ENCODE data around the gene ARHGAP30.
"Not testable (repeated sequence)": the region's sequence is repeated elsewhere in the genome, so short reads cannot be mapped to it uniquely, and the experiment has no call there.

The ARHGAP30 gene

DNA sequence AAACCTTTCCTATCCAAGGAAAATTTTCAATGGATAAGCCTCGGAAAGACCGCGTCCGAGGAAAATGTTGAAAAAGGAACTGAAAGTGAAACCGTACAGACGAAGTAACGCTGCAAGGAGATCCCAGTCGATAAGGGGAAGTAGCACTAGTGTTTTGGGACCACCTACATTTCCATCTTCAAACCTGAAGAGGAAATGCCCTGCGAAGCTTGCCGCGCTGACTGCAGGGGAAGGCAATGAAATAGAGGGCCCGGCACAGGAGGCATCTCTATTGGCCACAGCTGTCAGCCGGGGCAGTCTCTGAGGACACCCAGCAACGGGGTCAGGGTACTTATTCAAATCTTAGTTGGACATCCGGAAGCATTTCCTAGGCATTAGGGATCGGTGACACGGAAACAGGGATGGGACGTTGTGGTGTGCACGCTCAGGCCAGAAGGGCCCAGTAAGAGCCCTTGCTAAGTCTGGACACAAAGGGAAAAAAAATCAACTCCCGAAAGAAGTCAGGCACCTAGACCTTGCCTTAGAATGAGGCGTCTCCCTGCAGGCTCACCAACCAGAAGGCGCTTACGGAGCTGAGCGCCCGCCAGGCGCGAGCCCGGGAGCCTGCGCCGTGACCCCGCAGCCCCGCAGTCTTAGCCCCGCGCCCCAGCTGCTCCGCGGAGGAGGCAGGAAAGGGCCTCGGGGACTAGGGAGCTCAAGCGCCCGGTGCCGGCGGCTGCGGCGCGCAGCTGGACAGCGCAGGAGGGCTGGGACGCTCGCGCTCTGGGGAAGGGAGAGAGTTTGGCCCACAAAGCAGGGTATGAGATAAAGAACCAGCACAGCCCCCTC is 24.6 kb downstream of the ARHGAP30 start:
- Mint-ChIP-seq H3K4me1 (peaks cover 61% of the 10 kb centered on the region), H3K27ac (peak overlapping the region; percentile 100), H3K9me3 (no peaks in the 10 kb centered on the region), H3K4me3 (peak overlapping the region; percentile 95 to 96), H3K27me3 (no peaks in the 10 kb centered on the region)
- peak; percentile 69 for ATAC-seq
- peak; percentile 68 to 75 for DNase-seq

DNA sequence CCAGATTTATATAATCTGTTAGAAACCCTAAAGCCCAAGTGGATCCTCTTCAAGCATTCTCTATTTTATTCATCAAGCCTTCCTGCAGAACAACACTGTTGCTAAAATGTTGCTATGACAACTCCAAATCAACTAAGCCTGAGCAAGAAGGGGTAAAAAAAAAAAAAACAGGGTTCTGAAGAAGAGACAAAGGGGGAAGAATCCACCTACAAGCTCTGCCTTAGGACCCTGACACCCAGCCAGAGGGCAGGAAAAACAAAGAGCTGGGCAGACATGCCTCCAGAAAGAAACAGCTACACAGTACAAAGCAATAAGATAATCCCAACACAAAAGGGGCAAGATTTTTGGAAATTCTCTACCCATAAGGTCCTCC is 25.2 kb downstream of the ARHGAP30 start:
- Mint-ChIP-seq H3K27ac (peak overlapping the region; percentile 100), H3K27me3 (no peaks in the 10 kb centered on the region), H3K4me3 (peak overlapping the region; percentile 95 to 96), H3K4me1 (peaks cover 67% of the 10 kb centered on the region), H3K9me3 (no peaks in the 10 kb centered on the region)
- ATAC-seq (no peak), DNase-seq (no peak)

DNA sequence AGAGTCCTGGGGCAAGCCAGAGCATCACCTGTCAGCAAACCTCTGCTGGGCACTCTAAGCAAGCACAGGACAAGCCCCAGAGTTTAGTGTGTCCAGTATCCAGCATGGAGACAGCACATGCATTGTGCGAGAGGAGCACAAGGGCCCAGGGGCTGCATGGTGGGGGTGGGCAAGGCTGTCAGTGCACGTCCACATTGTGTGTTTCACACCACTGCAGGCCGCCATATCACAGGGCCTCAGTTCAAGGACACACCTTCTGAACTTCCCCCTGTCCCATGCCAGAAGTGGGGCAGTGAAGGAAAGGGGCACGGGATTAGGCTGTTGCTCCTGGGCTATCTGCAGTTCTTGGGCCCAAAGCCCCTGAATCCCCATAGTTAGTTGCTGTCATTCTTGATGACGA is 30.1 kb downstream of the ARHGAP30 start:
- H3K9me3 Mint-ChIP-seq = no peaks in the 10 kb centered on the region
- ATAC-seq (no peak), DNase-seq (no peak)
- peak overlapping the region in 1 of 2 donors; percentile 88 for H3K27ac Mint-ChIP-seq
- no peaks in the 10 kb centered on the region for H3K27me3 Mint-ChIP-seq
- H3K4me3 Mint-ChIP-seq = peak overlapping the region; percentile 92 to 99
- H3K4me1 Mint-ChIP-seq = peaks cover 80% of the 10 kb centered on the region

DNA sequence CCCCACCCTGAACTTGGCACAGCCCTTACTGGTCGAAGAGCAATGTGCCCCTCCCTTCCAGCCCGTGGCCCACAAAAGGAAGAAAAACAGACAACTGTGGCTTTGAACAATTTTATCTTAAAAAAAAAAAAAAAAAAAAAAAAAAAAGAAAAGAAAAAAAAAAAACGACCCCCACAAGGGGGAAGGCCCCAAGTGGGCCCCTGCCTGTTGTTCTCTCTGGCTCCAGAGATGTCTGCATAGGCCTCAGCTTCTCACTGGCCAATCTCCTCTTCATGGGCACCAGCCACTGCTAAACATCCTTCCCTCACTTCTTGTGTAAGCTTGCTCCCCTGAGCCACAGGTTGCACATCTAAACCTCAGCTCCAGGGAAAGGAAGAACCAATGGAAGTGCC is 30.5 kb downstream of the ARHGAP30 start:
- Mint-ChIP-seq H3K27ac (peak overlapping the region; percentile 95 to 99), H3K4me3 (peak overlapping the region; percentile 92 to 99), H3K9me3 (no peaks in the 10 kb centered on the region), H3K27me3 (no peaks in the 10 kb centered on the region), H3K4me1 (peaks cover 80% of the 10 kb centered on the region)
- DNase-seq (no peak), ATAC-seq (no peak)

DNA sequence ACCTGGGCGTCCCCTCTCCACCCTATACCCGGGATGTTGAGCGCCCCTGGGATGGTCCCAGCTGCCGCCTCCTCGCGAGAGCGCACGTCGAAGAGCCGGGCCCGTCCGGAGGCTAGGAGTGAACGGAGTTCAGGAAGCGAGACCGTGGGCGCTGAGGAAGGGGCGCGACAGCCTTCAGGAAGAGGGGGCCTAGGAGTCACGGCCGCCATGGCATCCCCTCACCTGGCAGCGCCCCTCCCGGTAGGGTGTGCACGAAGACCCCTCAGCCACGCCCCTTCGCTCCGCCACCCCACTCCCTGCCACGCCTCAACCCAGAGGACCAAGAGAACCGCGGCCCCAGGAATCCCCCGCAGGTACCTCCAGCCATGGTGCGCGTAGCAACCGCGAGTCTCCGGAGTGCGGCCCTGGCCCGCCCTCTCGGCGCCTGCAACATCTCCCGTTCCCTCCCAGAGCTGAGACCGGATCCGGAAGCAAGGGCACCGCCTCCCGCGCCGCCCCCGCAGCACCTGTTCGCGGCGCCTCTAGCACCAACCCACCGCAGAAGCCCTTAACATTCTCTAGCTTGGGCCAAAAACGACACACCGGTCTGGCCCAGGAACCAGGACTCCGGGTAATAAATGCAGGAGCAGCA is 31.1 kb downstream of the ARHGAP30 start, which contains the start of gene TSTD1:
TSS of gene TSTD1 (minus strand) at position 442 of the 631 bp plus-strand sequence. CDS start at position 367, 75 bp downstream.
- Mint-ChIP-seq H3K9me3 (no peaks in the 10 kb centered on the region), H3K4me1 (peaks cover 83% of the 10 kb centered on the region), H3K4me3 (peak within 1 kb of the TSS; percentile 92 to 99), H3K27me3 (no peaks in the 10 kb centered on the region), H3K27ac (peak within 1 kb of the TSS; percentile 95 to 99)
- DNase-seq = peak; percentile 86 to 90
- ATAC-seq = peak; percentile 93

DNA sequence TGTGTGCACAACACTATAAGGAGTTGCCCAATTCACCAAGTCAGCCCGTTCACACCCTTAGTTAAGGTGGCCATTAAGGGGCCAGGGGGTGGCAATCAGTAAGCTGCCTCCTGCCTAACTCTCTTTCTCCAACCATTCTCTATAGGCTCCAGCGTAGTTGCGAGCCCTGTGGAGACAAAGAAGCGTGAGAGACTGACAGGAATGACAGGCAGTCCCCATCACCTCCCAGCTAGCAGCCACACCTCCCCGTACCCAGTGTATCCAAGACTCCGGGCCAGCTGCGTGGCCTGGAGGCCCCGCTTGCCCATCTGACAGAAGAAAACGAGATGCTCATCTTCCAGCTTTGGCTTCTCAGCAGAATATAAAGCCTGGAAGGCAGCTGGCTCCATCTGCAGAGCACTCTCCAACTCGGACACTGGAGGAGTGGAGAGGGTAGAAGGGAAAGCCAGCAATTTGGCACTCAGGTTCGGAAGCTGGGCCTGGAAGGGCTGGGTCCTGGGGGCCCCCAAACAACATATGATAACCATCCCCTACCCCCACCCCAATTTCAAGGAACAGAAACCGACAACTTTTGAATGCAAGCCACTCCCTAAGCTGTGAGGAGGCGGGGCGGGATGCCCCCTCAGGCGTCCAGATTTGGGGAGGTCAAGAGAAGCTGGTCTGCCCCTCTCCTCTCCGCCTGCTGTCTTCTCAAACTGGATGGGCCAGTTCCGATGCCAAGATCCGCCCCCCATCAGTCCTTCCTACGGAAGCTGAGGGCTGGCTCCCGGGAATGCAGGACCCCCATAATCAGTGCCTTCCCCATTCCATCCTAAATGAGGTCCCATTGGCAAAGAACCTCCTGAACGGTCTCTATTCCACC is 31.8 kb downstream of the ARHGAP30 start:
- Mint-ChIP-seq H3K4me1 (peaks cover 84% of the 10 kb centered on the region), H3K9me3 (no peaks in the 10 kb centered on the region), H3K4me3 (peak overlapping the region; percentile 92 to 99), H3K27me3 (no peaks in the 10 kb centered on the region), H3K27ac (peak overlapping the region in 1 of 2 donors; percentile 99)
- DNase-seq = no peak
- ATAC-seq = no peak

DNA sequence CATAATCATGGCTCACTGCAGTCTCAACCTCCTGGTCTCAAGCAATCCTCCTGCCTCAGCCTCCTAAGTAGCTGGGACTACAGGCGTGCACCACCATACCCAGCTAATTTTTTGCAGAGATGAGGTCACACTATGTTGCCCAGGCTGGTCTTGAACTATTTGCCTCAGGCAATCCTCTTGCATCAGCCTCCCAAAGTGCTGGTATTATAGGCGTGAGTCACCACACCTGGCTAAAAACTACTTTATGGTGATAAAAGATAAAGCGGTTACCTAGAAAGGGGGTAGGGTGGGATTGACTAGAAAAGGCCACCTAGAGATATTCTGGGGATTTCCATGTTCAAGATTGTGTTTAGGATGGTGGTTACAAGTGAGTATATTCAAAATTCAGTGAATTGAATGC is 35.9 kb downstream of the ARHGAP30 start:
- ATAC-seq (peak; percentile 53), DNase-seq (peak; percentile 50)
- no peaks in the 10 kb centered on the region for H3K27me3 Mint-ChIP-seq
- H3K27ac Mint-ChIP-seq = peak overlapping the region; percentile 46 to 91
- peaks cover 61% of the 10 kb centered on the region for H3K4me1 Mint-ChIP-seq
- peak overlapping the region in 1 of 2 donors; percentile 37 for H3K4me3 Mint-ChIP-seq
- no peaks in the 10 kb centered on the region for H3K9me3 Mint-ChIP-seq

DNA sequence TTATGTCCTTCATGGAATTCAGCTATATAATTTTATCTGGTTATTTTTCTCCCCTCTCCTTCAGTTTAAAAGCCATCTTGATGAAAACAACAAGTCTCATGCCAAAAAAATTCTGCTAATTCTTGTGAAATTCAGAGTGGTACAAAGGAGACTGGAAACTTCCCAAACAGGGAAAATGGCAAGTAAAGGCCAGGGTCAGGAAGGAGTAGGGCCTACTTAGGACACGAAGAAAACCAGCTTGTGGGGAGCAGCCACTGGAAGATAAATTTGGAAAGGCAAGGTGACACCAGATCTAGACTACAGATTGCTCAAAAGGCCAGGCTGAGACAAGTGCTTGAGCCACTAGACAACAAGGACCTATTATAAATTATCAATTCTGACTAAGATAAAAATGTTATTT is 37.3 kb downstream of the ARHGAP30 start:
- no peak for DNase-seq
- Mint-ChIP-seq H3K4me1 (peaks cover 50% of the 10 kb centered on the region), H3K27ac (peak overlapping the region; percentile 69 to 83), H3K9me3 (no peaks in the 10 kb centered on the region), H3K4me3 (peak overlapping the region; percentile 29 to 70), H3K27me3 (no peaks in the 10 kb centered on the region)
- no peak for ATAC-seq

DNA sequence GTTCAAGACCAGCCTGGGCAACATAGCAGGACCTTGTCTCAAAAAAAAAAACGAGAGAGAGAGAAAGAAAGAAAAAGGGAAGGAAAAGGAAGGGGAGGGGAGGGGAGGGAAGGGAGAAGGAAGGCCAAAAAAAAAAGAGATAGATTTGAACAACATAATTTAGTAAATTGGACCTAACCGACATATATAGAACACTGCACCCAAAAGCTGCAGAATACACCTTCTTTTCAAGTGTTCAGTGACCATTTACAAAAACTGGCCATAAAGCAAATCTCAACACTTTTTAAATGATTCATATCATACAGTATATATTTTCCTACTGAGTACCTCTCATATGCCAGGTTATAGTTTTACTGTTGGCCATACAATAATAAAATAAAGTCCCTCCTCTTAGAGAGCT is 37.8 kb downstream of the ARHGAP30 start:
- Mint-ChIP-seq H3K27ac (no peak overlapping the region), H3K4me1 (peaks cover 49% of the 10 kb centered on the region)

DNA sequence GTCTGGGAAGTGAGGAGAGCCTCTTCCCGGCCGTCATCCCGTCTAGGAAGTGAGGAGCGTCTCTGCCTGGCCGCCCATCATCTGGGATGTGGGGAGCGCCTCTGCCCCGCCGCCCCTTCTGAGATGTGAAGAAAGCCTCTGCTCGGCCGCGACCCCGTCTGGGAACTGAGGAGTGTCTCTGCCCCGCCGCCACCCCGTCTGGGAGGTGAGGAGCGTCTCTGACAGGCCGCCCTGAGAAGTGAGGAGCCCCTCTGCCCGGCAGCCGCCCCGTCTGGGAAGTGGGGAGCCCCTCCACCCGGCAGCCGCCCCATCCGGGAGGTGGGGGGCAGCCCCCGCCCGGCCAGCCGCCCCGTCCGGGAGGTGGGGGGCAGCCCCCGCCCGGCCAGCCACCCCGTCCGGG is 40.2 kb downstream of the ARHGAP30 start:
- H3K4me1 Mint-ChIP-seq = peaks cover 49% of the 10 kb centered on the region
- H3K9me3 Mint-ChIP-seq, DNase-seq, H3K27ac Mint-ChIP-seq, H3K4me3 Mint-ChIP-seq, H3K27me3 Mint-ChIP-seq, ATAC-seq: not testable (repeated sequence)

More for the DNA sequence above, 37.8 kb downstream of the ARHGAP30 start:
- Mint-ChIP-seq H3K9me3 (peaks cover 0 to 5% of the 10 kb centered on the region in 2 donors), H3K27me3 (no peaks in the 10 kb centered on the region), H3K4me3 (peak overlapping the region in 1 of 2 donors; percentile 56)
- ATAC-seq = no peak
- no peak for DNase-seq

DNA sequence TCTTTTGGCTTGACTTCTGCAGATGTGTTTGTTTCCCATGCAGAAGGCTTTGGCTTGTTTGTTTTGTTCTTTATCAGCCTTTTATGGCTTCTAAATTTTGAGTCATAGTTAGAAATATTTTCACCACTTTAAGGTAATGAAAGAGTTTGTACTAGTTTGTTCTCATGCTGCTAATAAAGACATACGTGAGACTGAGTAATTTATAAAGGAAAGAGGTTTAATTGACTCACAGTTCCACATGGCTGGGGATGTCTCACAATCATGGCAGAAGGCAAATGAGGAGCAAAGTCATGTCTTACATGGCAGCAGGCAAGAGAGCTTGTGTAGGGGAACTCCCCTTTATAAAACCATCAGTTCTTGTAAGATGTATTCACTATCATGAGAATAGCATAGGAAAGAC is 42.7 kb downstream of the ARHGAP30 start:
- H3K27ac Mint-ChIP-seq, H3K27me3 Mint-ChIP-seq, H3K4me3 Mint-ChIP-seq, H3K9me3 Mint-ChIP-seq, DNase-seq: not testable (repeated sequence)
- peaks cover 33% of the 10 kb centered on the region for H3K4me1 Mint-ChIP-seq
- ATAC-seq = peak; percentile 61

DNA sequence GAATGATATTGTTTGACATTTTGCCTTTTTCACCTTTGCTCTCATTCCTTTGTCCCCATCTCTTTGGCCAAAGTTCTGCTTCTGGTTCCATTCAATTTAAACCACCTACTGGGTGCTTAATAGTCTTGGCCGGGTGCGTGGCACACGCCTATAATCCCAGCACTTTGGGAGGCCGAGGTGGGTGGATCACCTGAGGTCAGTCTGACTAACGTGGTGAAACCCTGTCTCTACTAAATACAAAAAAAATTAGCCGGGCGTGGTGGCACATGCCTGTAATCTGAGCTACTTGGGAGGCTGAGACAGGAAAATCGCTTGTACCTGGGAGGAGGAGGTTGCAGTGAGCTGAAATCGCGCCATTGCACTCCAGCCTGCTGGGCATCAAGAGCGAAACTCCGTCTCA is 47.3 kb downstream of the ARHGAP30 start:
- H3K27me3 Mint-ChIP-seq, ATAC-seq, H3K9me3 Mint-ChIP-seq, DNase-seq: not testable (repeated sequence)
- Mint-ChIP-seq H3K27ac (peak overlapping the region in 1 of 2 donors; percentile 8), H3K4me1 (peaks cover 64% of the 10 kb centered on the region), H3K4me3 (peak overlapping the region in 1 of 2 donors; percentile 38)

DNA sequence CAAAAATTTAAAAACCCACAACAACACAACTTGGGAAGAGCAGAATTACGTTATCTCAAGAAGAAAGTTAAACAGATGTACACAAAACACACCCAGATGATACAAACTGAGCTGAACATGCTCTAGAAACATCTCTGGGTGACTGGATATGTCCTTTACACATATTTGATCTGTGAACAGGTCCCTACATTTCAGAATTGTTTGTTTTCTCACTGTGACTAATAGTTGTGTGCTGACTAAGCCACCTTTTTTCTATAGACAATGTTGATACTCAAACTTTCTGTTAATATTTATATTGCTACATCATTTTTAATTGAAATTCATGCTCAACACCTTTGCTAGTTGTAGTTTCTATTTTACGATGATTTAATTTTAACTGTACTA is 47.7 kb downstream of the ARHGAP30 start:
- Mint-ChIP-seq H3K27me3 (no peaks in the 10 kb centered on the region), H3K4me1 (peaks cover 64% of the 10 kb centered on the region)

DNA sequence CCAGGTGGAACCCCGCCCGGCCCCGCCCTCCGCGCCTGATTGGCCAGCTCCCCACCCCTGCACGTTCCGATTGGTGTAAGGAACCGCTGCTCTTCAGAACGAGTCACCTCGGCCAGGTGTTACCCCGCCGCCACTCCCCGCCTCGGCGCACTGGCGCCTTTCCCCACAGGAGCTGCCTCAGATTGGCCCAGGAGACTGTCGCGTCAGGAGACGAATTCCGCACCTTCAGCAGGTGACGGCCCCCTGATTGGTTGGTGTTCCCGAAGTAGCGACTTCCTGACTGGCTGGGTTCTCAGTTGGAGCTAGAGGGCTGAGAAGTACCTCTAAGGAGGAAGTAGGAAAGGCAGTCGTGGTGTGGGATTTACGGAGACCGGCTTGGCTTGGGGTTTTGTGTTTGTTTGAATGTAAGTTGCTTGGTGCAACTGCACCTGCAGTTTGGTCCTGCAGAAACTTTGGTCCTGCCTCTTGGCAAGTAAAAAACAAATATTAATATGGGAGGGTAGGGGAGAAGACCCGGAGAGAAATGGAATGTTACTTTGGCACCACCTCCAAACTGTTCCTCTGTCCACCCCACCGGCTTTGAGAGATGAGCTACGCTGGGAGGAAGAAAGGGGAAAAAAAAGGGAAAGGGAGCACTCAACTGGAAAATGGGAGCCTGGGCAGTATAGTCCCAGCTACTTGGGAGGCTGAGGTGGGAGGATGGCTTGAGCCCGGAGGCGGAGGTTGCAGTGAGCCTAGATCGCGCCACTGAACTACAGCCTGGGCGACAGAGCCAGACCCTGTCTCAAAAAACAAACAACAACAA is 48.3 kb downstream of the ARHGAP30 start:
- Mint-ChIP-seq H3K9me3 (no peaks in the 10 kb centered on the region), H3K27me3 (no peaks in the 10 kb centered on the region), H3K4me1 (peaks cover 64% of the 10 kb centered on the region), H3K27ac (peak overlapping the region; percentile 89 to 94), H3K4me3 (peak overlapping the region; percentile 92 to 94)
- ATAC-seq (peak; percentile 97), DNase-seq (peak; percentile 74 to 83)

More for the DNA sequence above, 47.7 kb downstream of the ARHGAP30 start:
- H3K4me3 Mint-ChIP-seq = peak overlapping the region; percentile 92 to 94
- H3K9me3 Mint-ChIP-seq = peaks cover 0 to 4% of the 10 kb centered on the region in 2 donors
- DNase-seq (no peak), ATAC-seq (no peak)
- no peak overlapping the region for H3K27ac Mint-ChIP-seq
